ENCODE results near the gene CEP44.
A peak's percentile ranks its signal among the peaks of the same experiment; 100 is the strongest.

CEP44 gene

GRCh38 chr4:174320494-174321199 lies 36.9 kb downstream of the CEP44 start:
- DNase-seq: peak in 1 of 2 experiments; percentile 24
- TF ChIP-seq POLR2A (IDR thresholded peaks at IDR 0.05; ENCODE audit: low read length): no peak
- no peak for TF ChIP-seq GATA1 (IDR thresholded peaks at IDR 0.05; ENCODE audit: low read depth, low read length)

GRCh38 chr4:174324236-174324635 lies 40.5 kb downstream of the CEP44 start:
- no peak for DNase-seq
- TF ChIP-seq POLR2A (IDR thresholded peaks at IDR 0.05; ENCODE audit: low read length) (no peak), GATA1 (IDR thresholded peaks at IDR 0.05; ENCODE audit: low read depth, low read length) (no peak)

- TF ChIP-seq POLR2A (IDR thresholded peaks at IDR 0.05; ENCODE audit: low read length) (no peak), GATA1 (IDR thresholded peaks at IDR 0.05; ENCODE audit: low read depth, low read length) (no peak)
These were observed 41.0 kb downstream of the CEP44 start for GRCh38 chr4:174324725-174325124.

GRCh38 chr4:174332741-174333493 lies 49.2 kb downstream of the CEP44 start:
- DNase-seq: no peak
- TF ChIP-seq GATA1 (IDR thresholded peaks at IDR 0.05; ENCODE audit: low read depth, low read length): no peak
- no peak for TF ChIP-seq POLR2A (IDR thresholded peaks at IDR 0.05; ENCODE audit: low read length)

More at GRCh38 chr4:174324725-174325124, 41.0 kb downstream of the CEP44 start:
- DNase-seq: no peak

- no peak for DNase-seq
- TF ChIP-seq GATA1 (IDR thresholded peaks at IDR 0.05; ENCODE audit: low read depth, low read length) (no peak), POLR2A (IDR thresholded peaks at IDR 0.05; ENCODE audit: low read length) (no peak)
These were observed 50.9 kb downstream of the CEP44 start for GRCh38 chr4:174334628-174335027.

- TF ChIP-seq POLR2A (IDR thresholded peaks at IDR 0.05; ENCODE audit: low read length) (no peak), GATA1 (IDR thresholded peaks at IDR 0.05; ENCODE audit: low read depth, low read length) (no peak)
- no peak for DNase-seq
These were observed 57.0 kb downstream of the CEP44 start for GRCh38 chr4:174340714-174341113.

GRCh38 chr4:174349156-174349555 lies 65.4 kb downstream of the CEP44 start:
- TF ChIP-seq GATA1 (IDR thresholded peaks at IDR 0.05; ENCODE audit: low read depth, low read length): no peak
- no peak for TF ChIP-seq POLR2A (IDR thresholded peaks at IDR 0.05; ENCODE audit: low read length)
- DNase-seq: no peak

GRCh38 chr4:174352061-174352819 lies 68.5 kb downstream of the CEP44 start:
- peak in 1 of 2 experiments; percentile 30 for DNase-seq
- TF ChIP-seq GATA1 (IDR thresholded peaks at IDR 0.05; ENCODE audit: low read depth, low read length) (no peak), POLR2A (IDR thresholded peaks at IDR 0.05; ENCODE audit: low read length) (no peak)

- TF ChIP-seq GATA1 (IDR thresholded peaks at IDR 0.05; ENCODE audit: low read depth, low read length): no peak
- no peak for TF ChIP-seq POLR2A (IDR thresholded peaks at IDR 0.05; ENCODE audit: low read length)
- no peak for DNase-seq
These were observed 73.6 kb downstream of the CEP44 start for GRCh38 chr4:174357321-174357720.

GRCh38 chr4:174358410-174358809 lies 74.7 kb downstream of the CEP44 start:
- no peak for TF ChIP-seq GATA1 (IDR thresholded peaks at IDR 0.05; ENCODE audit: low read depth, low read length)
- no peak for TF ChIP-seq POLR2A (IDR thresholded peaks at IDR 0.05; ENCODE audit: low read length)
- DNase-seq: no peak

GRCh38 chr4:174358829-174359228 lies 75.1 kb downstream of the CEP44 start:
- no peak for DNase-seq
- no peak for TF ChIP-seq POLR2A (IDR thresholded peaks at IDR 0.05; ENCODE audit: low read length)
- TF ChIP-seq GATA1 (IDR thresholded peaks at IDR 0.05; ENCODE audit: low read depth, low read length): no peak

- no peak for TF ChIP-seq GATA1 (IDR thresholded peaks at IDR 0.05; ENCODE audit: low read depth, low read length)
- no peak for DNase-seq
These were observed 78.6 kb downstream of the CEP44 start for GRCh38 chr4:174362340-174362739.

- peak in 1 of 2 experiments; percentile 18 for DNase-seq
These were observed 80.1 kb downstream of the CEP44 start for GRCh38 chr4:174363782-174364181.

GRCh38 chr4:174365018-174365587 lies 81.4 kb downstream of the CEP44 start:
- TF ChIP-seq GATA1 (IDR thresholded peaks at IDR 0.05; ENCODE audit: low read depth, low read length) (no peak), POLR2A (IDR thresholded peaks at IDR 0.05; ENCODE audit: low read length) (no peak)
- DNase-seq: peak; percentile 68 to 81

Data from erythroblast (primary cell).